Measurements from ENCODE around the gene SGPL1. TPM values are rescaled to one million over a fixed set of nuclear protein-coding genes. Genes with fewer than 3 reads are reported as not detected.
A peak's percentile ranks its signal among the peaks of the same experiment; 100 is the strongest.
"Not testable (repeated sequence)": the region's sequence is repeated elsewhere in the genome, so short reads cannot be mapped to it uniquely, and the experiment has no call there.

Gene SGPL1
- polyA plus RNA-seq, result 49.0 TPM
- long read RNA-seq, donor 1, full-length matches to known transcripts, result 7 of 242 reads
- long read RNA-seq, donor 1, partial matches to known transcripts, result 223 of 242 reads
- long read RNA-seq, donor 1, other reads (novel, unspliced or antisense), result 12 of 242 reads
- long read RNA-seq, donor 2, full-length matches to known transcripts, result 6 of 467 reads
- long read RNA-seq, donor 2, partial matches to known transcripts, result 440 of 467 reads
- long read RNA-seq, donor 2, other reads (novel, unspliced or antisense), result 21 of 467 reads
- long read RNA-seq, donor 3, result 0 reads
- long read RNA-seq, donor 4, result 0 reads
- long read RNA-seq, donor 5, full-length matches to known transcripts, result 1 of 116 reads
- long read RNA-seq, donor 5, partial matches to known transcripts, result 35 of 116 reads
- long read RNA-seq, donor 5, other reads (novel, unspliced or antisense), result 80 of 116 reads
- long read RNA-seq, donor 6, full-length matches to known transcripts, result 5 of 412 reads
- long read RNA-seq, donor 6, partial matches to known transcripts, result 373 of 412 reads
- long read RNA-seq, donor 6, other reads (novel, unspliced or antisense), result 34 of 412 reads
- long read RNA-seq, donor 7, full-length matches to known transcripts, result 1 of 1 reads
- long read RNA-seq, donor 7, partial matches to known transcripts, result 0 of 1 reads
- long read RNA-seq, donor 7, other reads (novel, unspliced or antisense), result 0 of 1 reads
- long read RNA-seq, donor 8, full-length matches to known transcripts, result 1 of 520 reads
- long read RNA-seq, donor 8, partial matches to known transcripts, result 475 of 520 reads
- long read RNA-seq, donor 8, other reads (novel, unspliced or antisense), result 44 of 520 reads
- long read RNA-seq, donor 9, full-length matches to known transcripts, result 1 of 297 reads
- long read RNA-seq, donor 9, partial matches to known transcripts, result 117 of 297 reads
- long read RNA-seq, donor 9, other reads (novel, unspliced or antisense), result 179 of 297 reads
- long read RNA-seq, donor 10, full-length matches to known transcripts, result 4 of 644 reads
- long read RNA-seq, donor 10, partial matches to known transcripts, result 417 of 644 reads
- long read RNA-seq, donor 10, other reads (novel, unspliced or antisense), result 223 of 644 reads
- long read RNA-seq, donor 11, full-length matches to known transcripts, result 2 of 2 reads
- long read RNA-seq, donor 11, partial matches to known transcripts, result 0 of 2 reads
- long read RNA-seq, donor 11, other reads (novel, unspliced or antisense), result 0 of 2 reads

- H3K4me3 ChIP-seq (ENCODE audit: low read length), result peak within 1 kb of the TSS; percentile 80
- peaks cover 8% of the 10 kb centered on the region for H3K4me1 ChIP-seq (ENCODE audit: control insufficient read depth, insufficient read depth, low read length)
- peak within 1 kb of the TSS; percentile 91 for H3K27ac ChIP-seq (ENCODE audit: low read length)
- peak; percentile 81 to 86 for DNase-seq
- no peaks in the 10 kb centered on the region for H3K9me3 ChIP-seq (ENCODE audit: control insufficient read depth, low read depth, low read length)
- no CpG with 5 or more reads among the region's 58 CpGs for WGBS (ENCODE audit: insufficient coverage, low lambda C conversion rate)
- peaks cover 17% of the 10 kb centered on the region for H3K36me3 ChIP-seq (ENCODE audit: control insufficient read depth, insufficient read depth, low read length)
- H3K27me3 ChIP-seq (ENCODE audit: control insufficient read depth, insufficient read depth, low read length), result no peaks in the 10 kb centered on the region
These were observed at the start of gene SGPL1 for GRCh38 chr10:70815504-70816219. Gene SGPL1 (plus strand): TSS chr10:70815948. CDS start chr10:70816854, 906 bp downstream.

GRCh38 chr10:70768026-70768685 is 47.6 kb upstream of the SGPL1 start:
- H3K27ac ChIP-seq (ENCODE audit: low read length); H3K4me3 ChIP-seq (ENCODE audit: low read length); H3K4me1 ChIP-seq (ENCODE audit: control insufficient read depth, insufficient read depth, low read length); H3K27me3 ChIP-seq (ENCODE audit: control insufficient read depth, insufficient read depth, low read length); H3K36me3 ChIP-seq (ENCODE audit: control insufficient read depth, insufficient read depth, low read length); H3K9me3 ChIP-seq (ENCODE audit: control insufficient read depth, low read depth, low read length); DNase-seq: not testable (repeated sequence)
- WGBS (ENCODE audit: insufficient coverage, low lambda C conversion rate), result no CpG with 5 or more reads among the region's 6 CpGs

GRCh38 chr10:70769121-70769520 is 46.6 kb upstream of the SGPL1 start:
- H3K27me3 ChIP-seq (ENCODE audit: control insufficient read depth, insufficient read depth, low read length), result no peaks in the 10 kb centered on the region
- no peaks in the 10 kb centered on the region for H3K36me3 ChIP-seq (ENCODE audit: control insufficient read depth, insufficient read depth, low read length)
- no CpG with 5 or more reads among the region's 4 CpGs for WGBS (ENCODE audit: insufficient coverage, low lambda C conversion rate)
- H3K9me3 ChIP-seq (ENCODE audit: control insufficient read depth, low read depth, low read length), result peaks cover 7% of the 10 kb centered on the region
- no peak for DNase-seq
- peaks cover 8% of the 10 kb centered on the region for H3K4me1 ChIP-seq (ENCODE audit: control insufficient read depth, insufficient read depth, low read length)
- no peak overlapping the region for H3K4me3 ChIP-seq (ENCODE audit: low read length)
- no peak overlapping the region for H3K27ac ChIP-seq (ENCODE audit: low read length)

- Histone ChIP-seq H3K4me3 (ENCODE audit: low read length) (no peak overlapping the region), H3K36me3 (ENCODE audit: control insufficient read depth, insufficient read depth, low read length) (no peaks in the 10 kb centered on the region)
- WGBS (ENCODE audit: insufficient coverage, low lambda C conversion rate), result no CpG with 5 or more reads among the region's 2 CpGs
These were observed 45.7 kb upstream of the SGPL1 start for GRCh38 chr10:70770001-70770400.

GRCh38 chr10:70770516-70770915 is 45.2 kb upstream of the SGPL1 start:
- not testable (repeated sequence) for H3K36me3 ChIP-seq (ENCODE audit: control insufficient read depth, insufficient read depth, low read length); DNase-seq; H3K4me1 ChIP-seq (ENCODE audit: control insufficient read depth, insufficient read depth, low read length); H3K27me3 ChIP-seq (ENCODE audit: control insufficient read depth, insufficient read depth, low read length); H3K9me3 ChIP-seq (ENCODE audit: control insufficient read depth, low read depth, low read length); H3K4me3 ChIP-seq (ENCODE audit: low read length); H3K27ac ChIP-seq (ENCODE audit: low read length)
- no CpG with 5 or more reads among the region's 7 CpGs for WGBS (ENCODE audit: insufficient coverage, low lambda C conversion rate)

More at GRCh38 chr10:70770001-70770400, 45.7 kb upstream of the SGPL1 start:
- Histone ChIP-seq H3K9me3 (ENCODE audit: control insufficient read depth, low read depth, low read length) (peaks cover 7% of the 10 kb centered on the region), H3K27ac (ENCODE audit: low read length) (no peak overlapping the region), H3K27me3 (ENCODE audit: control insufficient read depth, insufficient read depth, low read length) (no peaks in the 10 kb centered on the region), H3K4me1 (ENCODE audit: control insufficient read depth, insufficient read depth, low read length) (peaks cover 8% of the 10 kb centered on the region)
- DNase-seq, result peak in 1 of 2 donors; percentile 62

- Histone ChIP-seq H3K9me3 (ENCODE audit: control insufficient read depth, low read depth, low read length) (no peaks in the 10 kb centered on the region), H3K36me3 (ENCODE audit: control insufficient read depth, insufficient read depth, low read length) (no peaks in the 10 kb centered on the region), H3K27me3 (ENCODE audit: control insufficient read depth, insufficient read depth, low read length) (no peaks in the 10 kb centered on the region), H3K4me3 (ENCODE audit: low read length) (no peak overlapping the region), H3K27ac (ENCODE audit: low read length) (no peak overlapping the region), H3K4me1 (ENCODE audit: control insufficient read depth, insufficient read depth, low read length) (peaks cover 10% of the 10 kb centered on the region)
- WGBS (ENCODE audit: insufficient coverage, low lambda C conversion rate), result no CpG with 5 or more reads among the region's 8 CpGs
- no peak for DNase-seq
These were observed 44.2 kb upstream of the SGPL1 start for GRCh38 chr10:70771311-70772194.

GRCh38 chr10:70772627-70773026 is 43.1 kb upstream of the SGPL1 start:
- Histone ChIP-seq H3K4me3 (ENCODE audit: low read length) (no peak overlapping the region), H3K9me3 (ENCODE audit: control insufficient read depth, low read depth, low read length) (no peaks in the 10 kb centered on the region), H3K36me3 (ENCODE audit: control insufficient read depth, insufficient read depth, low read length) (no peaks in the 10 kb centered on the region), H3K4me1 (ENCODE audit: control insufficient read depth, insufficient read depth, low read length) (peaks cover 19% of the 10 kb centered on the region), H3K27me3 (ENCODE audit: control insufficient read depth, insufficient read depth, low read length) (no peaks in the 10 kb centered on the region), H3K27ac (ENCODE audit: low read length) (no peak overlapping the region)
- WGBS (ENCODE audit: insufficient coverage, low lambda C conversion rate), result no CpG with 5 or more reads among the region's 4 CpGs
- DNase-seq, result no peak

GRCh38 chr10:70773461-70773860 is 42.3 kb upstream of the SGPL1 start:
- no peak for DNase-seq
- Histone ChIP-seq H3K4me1 (ENCODE audit: control insufficient read depth, insufficient read depth, low read length) (peaks cover 28% of the 10 kb centered on the region), H3K4me3 (ENCODE audit: low read length) (no peak overlapping the region), H3K27me3 (ENCODE audit: control insufficient read depth, insufficient read depth, low read length) (no peaks in the 10 kb centered on the region), H3K36me3 (ENCODE audit: control insufficient read depth, insufficient read depth, low read length) (no peaks in the 10 kb centered on the region), H3K27ac (ENCODE audit: low read length) (no peak overlapping the region), H3K9me3 (ENCODE audit: control insufficient read depth, low read depth, low read length) (no peaks in the 10 kb centered on the region)
- WGBS (ENCODE audit: insufficient coverage, low lambda C conversion rate), result no CpG with 5 or more reads among the region's 9 CpGs
